Keratinocyte (primary cell): ENCODE measurements around the gene RNF157. TPM values are rescaled to one million over a fixed set of nuclear protein-coding genes. Genes with fewer than 3 reads are reported as not detected.

Experiments
- DNase-seq: peaks from one replicate; pipeline ENCODE4 v3.0.0-alpha.2; 2011; ENCODE audit warnings: low read depth, missing footprints, low spot score
- FAIRE-seq: peaks from 2 replicates; lab custom pipeline; 2011; peaks lifted over from hg19 to GRCh38; lab: Jason Lieb, UNC
- H2AFZ ChIP-seq: 2 replicates; pipeline ENCODE4 v1.6.0; 2012; ENCODE audit warnings: low read length, control low read depth, inconsistent platforms; ENCODE audit not compliant: control insufficient read depth
- H3K27ac ChIP-seq: 2 replicates; pipeline ENCODE4 v1.5.1; 2011; ENCODE audit warnings: low read length; ENCODE audit not compliant: control insufficient read depth, insufficient read depth
- H3K27me3 ChIP-seq: 3 replicates; pipeline ENCODE4 v1.6.0; 2011; ENCODE audit warnings: low read length; ENCODE audit not compliant: control insufficient read depth, insufficient read depth; ENCODE audit errors: extremely low read depth
- H3K36me3 ChIP-seq, 2 experiments: 2 replicates in 1 of 2; 3 replicates in 1 of 2; pipeline ENCODE4 v1.5.1; 2011; ENCODE audit warnings: low read length in 2 of 2, mild to moderate bottlenecking in 1 of 2; ENCODE audit not compliant: control insufficient read depth in 2 of 2, insufficient read depth in 2 of 2; ENCODE audit errors: extremely low read depth in 1 of 2
- H3K4me1 ChIP-seq: 3 replicates; pipeline ENCODE4 v1.5.1; 2011; ENCODE audit warnings: low read length; ENCODE audit not compliant: control insufficient read depth, insufficient read depth; ENCODE audit errors: extremely low read depth
- H3K4me2 ChIP-seq: 3 replicates; pipeline ENCODE4 v1.6.0; 2011; ENCODE audit warnings: low read depth, low read length; ENCODE audit not compliant: control insufficient read depth, insufficient read depth; ENCODE audit errors: extremely low read depth
- H3K4me3 ChIP-seq, 3 experiments: fragments of 200-600 bp in 1 of 3; sonication (generic) in 1 of 3; 2 replicates in 2 of 3; 3 replicates in 1 of 3; pipeline ENCODE4 v1.5.1; 2011 to 2016; ENCODE audit warnings: low read length in 3 of 3, mild to moderate bottlenecking in 3 of 3, control low read depth in 2 of 3, inconsistent platforms in 1 of 3, low read depth in 1 of 3, mixed read lengths in 1 of 3, mixed run types in 1 of 3, moderate library complexity in 1 of 3; ENCODE audit not compliant: control insufficient read depth in 2 of 3, insufficient read depth in 2 of 3; ENCODE audit errors: extremely low read depth in 1 of 3
- H3K79me2 ChIP-seq: 2 replicates; pipeline ENCODE4 v1.6.0; 2012; ENCODE audit warnings: low read length; ENCODE audit not compliant: control insufficient read depth, insufficient read depth
- H3K9ac ChIP-seq: 3 replicates; pipeline ENCODE4 v1.6.0; 2011; ENCODE audit warnings: low read length; ENCODE audit not compliant: control insufficient read depth, insufficient read depth; ENCODE audit errors: extremely low read depth
- H3K9me1 ChIP-seq: 3 replicates; pipeline ENCODE4 v1.6.0; 2011; ENCODE audit warnings: low read length; ENCODE audit not compliant: control insufficient read depth, insufficient read depth; ENCODE audit errors: extremely low read depth
- H3K9me3 ChIP-seq: 2 replicates; pipeline ENCODE4 v1.5.1; 2012; ENCODE audit warnings: low read depth, low read length; ENCODE audit not compliant: control insufficient read depth
- H4K20me1 ChIP-seq: 3 replicates; pipeline ENCODE4 v1.6.0; 2011; ENCODE audit warnings: low read length; ENCODE audit not compliant: control insufficient read depth, insufficient read depth; ENCODE audit errors: extremely low read depth
- EZH2 ChIP-seq: IDR thresholded peaks from one replicate; pipeline ENCODE4 v1.6.1; 2012; ENCODE audit warnings: inconsistent platforms, mild to moderate bottlenecking, low read length, moderate library complexity
- dilution Hi-C: fragments of 300-500 bp; cut with MboI; formaldehyde crosslinking; loops from one replicate; pipeline ENCODE4 v1.7.0; 2020; ENCODE audit warnings: low sequenced_read_pairs; ENCODE audit not compliant: extremely low pct_ligation_motif_present
- polyA plus RNA-seq, 5 experiments: library from polyadenylated mRNA; depleted of rRNA in 3 of 5; stranded (reverse) in 3 of 5; stranded (forward) in 1 of 5; unstranded in 1 of 5; fragments of >200 nt; gene quantifications; 1 replicate in 1 of 5; 2 replicates in 3 of 5; 3 replicates in 1 of 5; pipeline versions ENCODE4 v1.2.1 to v1.2.3, GENCODE V29; 2011 to 2012; ENCODE audit warnings: missing spikeins in 2 of 5, low read depth in 1 of 5, low replicate concordance in 1 of 5
- TF ChIP-seq, protein P1 (sequence below), 3 experiments: IDR thresholded peaks in 1 of 3; conservative IDR thresholded peaks in 1 of 3; optimal IDR thresholded peaks in 1 of 3; 2 replicates in 2 of 3; 3 replicates in 1 of 3; pipeline versions ENCODE3 to v1.5.1; 2011; ENCODE audit warnings: low read length in 3 of 3, mild to moderate bottlenecking in 3 of 3, moderate library complexity in 2 of 3, control low read depth in 1 of 3, inconsistent platforms in 1 of 3; ENCODE audit not compliant: insufficient read depth in 2 of 3; ENCODE audit errors: extremely low read depth in 1 of 3

The RNF157 gene
- polyA plus RNA-seq, 1 donor (not counting 4 experiments of a cell fraction or from before 2014, with no cell fraction given), result not detected

DNA sequence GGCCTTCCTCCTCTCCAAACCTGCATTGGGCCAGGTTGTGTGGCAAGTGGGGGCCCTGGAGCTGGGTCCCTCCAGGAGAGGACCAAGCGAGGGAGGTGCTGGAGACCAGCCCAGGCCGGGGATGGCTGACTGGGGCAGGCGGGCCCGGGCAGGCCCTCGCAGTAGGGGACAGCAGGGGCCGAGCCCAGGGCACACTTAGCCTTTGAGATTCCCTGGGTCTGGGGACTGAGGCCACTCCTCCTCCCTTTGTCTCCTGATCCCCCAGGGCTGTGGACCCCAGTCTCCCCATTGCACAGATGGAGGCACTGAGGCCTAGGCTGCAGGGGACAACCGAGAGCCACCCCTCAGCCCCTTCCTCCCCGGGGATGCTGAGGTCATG lies 104.5 kb downstream of the RNF157 start:
- Histone ChIP-seq H3K79me2 (no peaks in the 10 kb centered on the region), H3K4me3 (no peak overlapping the region), H3K4me1 (peaks cover 12% of the 10 kb centered on the region), H4K20me1 (no peaks in the 10 kb centered on the region), H3K36me3 (no peaks in the 10 kb centered on the region), H3K9me3 (no peaks in the 10 kb centered on the region), H3K4me2 (no peak overlapping the region), H3K9ac (no peak overlapping the region), H3K27me3 (peaks cover 42% of the 10 kb centered on the region), H3K27ac (no peak overlapping the region), H2AFZ (no peak overlapping the region), H3K9me1 (no peaks in the 10 kb centered on the region)
- DNase-seq (no peak), FAIRE-seq (no peak)
- dilution Hi-C loops, result no loop called here
- no peak for TF ChIP-seq EZH2
- TF ChIP-seq, protein P1, sequence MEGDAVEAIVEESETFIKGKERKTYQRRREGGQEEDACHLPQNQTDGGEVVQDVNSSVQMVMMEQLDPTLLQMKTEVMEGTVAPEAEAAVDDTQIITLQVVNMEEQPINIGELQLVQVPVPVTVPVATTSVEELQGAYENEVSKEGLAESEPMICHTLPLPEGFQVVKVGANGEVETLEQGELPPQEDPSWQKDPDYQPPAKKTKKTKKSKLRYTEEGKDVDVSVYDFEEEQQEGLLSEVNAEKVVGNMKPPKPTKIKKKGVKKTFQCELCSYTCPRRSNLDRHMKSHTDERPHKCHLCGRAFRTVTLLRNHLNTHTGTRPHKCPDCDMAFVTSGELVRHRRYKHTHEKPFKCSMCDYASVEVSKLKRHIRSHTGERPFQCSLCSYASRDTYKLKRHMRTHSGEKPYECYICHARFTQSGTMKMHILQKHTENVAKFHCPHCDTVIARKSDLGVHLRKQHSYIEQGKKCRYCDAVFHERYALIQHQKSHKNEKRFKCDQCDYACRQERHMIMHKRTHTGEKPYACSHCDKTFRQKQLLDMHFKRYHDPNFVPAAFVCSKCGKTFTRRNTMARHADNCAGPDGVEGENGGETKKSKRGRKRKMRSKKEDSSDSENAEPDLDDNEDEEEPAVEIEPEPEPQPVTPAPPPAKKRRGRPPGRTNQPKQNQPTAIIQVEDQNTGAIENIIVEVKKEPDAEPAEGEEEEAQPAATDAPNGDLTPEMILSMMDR (optimal IDR thresholded peaks at IDR 0.05 in 1 of 3, IDR thresholded peaks at IDR 0.05 in 1 of 3, conservative IDR thresholded peaks at IDR 0.05 in 1 of 3; ENCODE audit: extremely low read depth in 1 of 3, insufficient read depth in 2 of 3, low read length in 3 of 3), result no peak

DNA sequence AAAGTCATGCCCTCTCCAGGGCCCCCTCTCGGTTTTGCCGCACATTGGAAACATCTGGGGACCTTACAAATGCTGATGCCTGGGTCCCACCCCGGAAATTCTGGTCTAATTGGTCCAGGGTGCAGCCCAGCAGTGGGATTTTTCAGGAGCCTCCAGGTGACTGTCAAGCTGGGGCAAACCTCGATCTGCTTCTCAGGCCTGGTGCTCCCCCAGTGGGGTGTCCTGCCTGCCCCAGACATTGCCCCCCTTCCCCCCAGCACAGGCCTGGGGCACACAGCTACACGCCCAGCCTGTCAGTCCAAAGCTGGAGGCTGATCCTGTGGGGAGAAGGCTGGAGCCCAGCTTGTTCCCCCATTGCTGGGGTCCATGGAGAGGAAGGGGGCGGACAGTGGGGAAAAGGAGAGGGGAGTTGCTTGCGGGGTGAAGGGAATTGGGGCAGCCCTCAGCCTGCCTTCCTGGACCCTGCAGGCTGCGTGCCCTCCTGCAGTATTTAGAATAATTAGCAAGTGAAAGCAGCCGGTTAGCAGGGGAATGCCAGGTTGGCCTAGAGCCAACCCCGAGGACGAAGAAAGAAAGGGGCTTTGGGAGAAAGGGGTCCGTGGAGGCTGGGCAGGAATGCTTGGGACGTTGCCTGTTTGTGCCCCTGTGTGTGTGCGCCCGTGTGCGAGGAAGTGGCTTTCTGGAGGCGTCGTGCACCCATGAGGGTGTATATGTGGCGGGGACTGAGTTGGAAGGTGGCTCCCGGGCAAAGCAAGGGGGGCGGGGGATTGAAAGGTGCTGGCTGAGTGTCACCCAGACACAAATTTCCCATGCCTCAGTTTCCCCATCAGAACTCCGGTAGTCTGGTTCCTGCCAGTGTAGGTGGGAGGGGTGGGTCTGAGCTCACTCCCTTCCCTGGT lies 105.1 kb downstream of the RNF157 start:
- H3K27me3 ChIP-seq, result peaks cover 36% of the 10 kb centered on the region
- DNase-seq (no peak), FAIRE-seq (no peak)
- TF ChIP-seq EZH2, result no peak
- TF ChIP-seq, protein P1 (optimal IDR thresholded peaks at IDR 0.05 in 1 of 3, IDR thresholded peaks at IDR 0.05 in 1 of 3, conservative IDR thresholded peaks at IDR 0.05 in 1 of 3; ENCODE audit: extremely low read depth in 1 of 3, insufficient read depth in 2 of 3, low read length in 3 of 3), result no peak
- no peaks in the 10 kb centered on the region for H3K9me1 ChIP-seq
- no peak overlapping the region for H3K27ac ChIP-seq
- H3K36me3 ChIP-seq, result no peaks in the 10 kb centered on the region
- no peak overlapping the region for H3K9ac ChIP-seq
- H3K9me3 ChIP-seq, result no peaks in the 10 kb centered on the region
- peaks cover 12% of the 10 kb centered on the region for H3K4me1 ChIP-seq
- no peak overlapping the region for H3K4me3 ChIP-seq
- no peak overlapping the region for H3K4me2 ChIP-seq
- dilution Hi-C loops, result no loop called here
- no peaks in the 10 kb centered on the region for H4K20me1 ChIP-seq
- no peak overlapping the region for H2AFZ ChIP-seq
- H3K79me2 ChIP-seq, result no peaks in the 10 kb centered on the region
